PC-9 (cell line): ENCODE measurements around the gene APIP. TPM values are rescaled to one million over a fixed set of nuclear protein-coding genes. Genes with fewer than 3 reads are reported as not detected.

Experiments used
- BruUV-seq: library from RNA; stranded (reverse); fragments of 400-500 nt; replicated peaks from 2 replicates; lab custom pipeline; 2021; lab: Mats Ljungman, UMichigan
- CTCF ChIA-PET: fragments of 300-600 bp; sonication (Branson Sonifier 250); formaldehyde crosslinking; loops from one replicate; lab custom pipeline; 2022; ENCODE audit warnings: antibody characterized with exemption; lab: Charles Lee
- POLR2A ChIA-PET: fragments of 300-600 bp; sonication (Branson Sonifier 250); formaldehyde crosslinking; loops from one replicate; lab custom pipeline; 2022; ENCODE audit warnings: antibody characterized with exemption; ENCODE audit not compliant: unreplicated experiment; lab: Charles Lee
- DNase-seq, 2 experiments: peaks; one replicate each; pipeline versions ENCODE4 v3.0.0 to v3.0.0-alpha.2; 2015 to 2022; ENCODE audit warnings: mixed read lengths in 1 of 2
- H2AFZ ChIP-seq: fragments of 200-600 bp; sonication (generic); 2 replicates; pipeline ENCODE4 v1.8.1; 2017; ENCODE audit warnings: antibody characterized with exemption
- H3F3A ChIP-seq: fragments of 200-600 bp; sonication (generic); 2 replicates; pipeline ENCODE4 v1.8.1; 2017; ENCODE audit warnings: antibody characterized with exemption, mild to moderate bottlenecking, low read depth; ENCODE audit not compliant: insufficient read depth
- H3K27ac ChIP-seq: fragments of 200-600 bp; sonication (generic); 2 replicates; pipeline ENCODE4 v1.6.1; 2016; ENCODE audit warnings: mixed run types
- H3K27me3 ChIP-seq: fragments of 200-600 bp; sonication (generic); 2 replicates; pipeline ENCODE4 v1.6.1; 2016; ENCODE audit warnings: low read depth, mixed run types; ENCODE audit not compliant: insufficient read depth
- H3K36me3 ChIP-seq: fragments of 200-600 bp; sonication (generic); 2 replicates; pipeline ENCODE4 v1.6.1; 2016; ENCODE audit warnings: low read depth, mixed run types
- H3K4me1 ChIP-seq: fragments of 200-600 bp; sonication (generic); replicated peaks from 2 replicates; pipeline ENCODE4 v1.6.1; 2016; ENCODE audit warnings: mixed run types; ENCODE audit not compliant: insufficient read depth
- H3K4me2 ChIP-seq: fragments of 200-600 bp; sonication (generic); 2 replicates; pipeline ENCODE4 v1.6.1; 2017; ENCODE audit warnings: mixed run types
- H3K4me3 ChIP-seq: fragments of 200-600 bp; sonication (generic); 2 replicates; pipeline ENCODE4 v1.6.1; 2016; ENCODE audit warnings: mixed run types
- H3K79me2 ChIP-seq: fragments of 200-600 bp; sonication (generic); 2 replicates; pipeline ENCODE4 v1.6.1; 2017; ENCODE audit warnings: low read depth, mixed run types
- H3K9me2 ChIP-seq: fragments of 200-600 bp; sonication (generic); 2 replicates; pipeline ENCODE4 v1.8.1; 2017; ENCODE audit warnings: mild to moderate bottlenecking; ENCODE audit not compliant: insufficient read depth
- H3K9me3 ChIP-seq: fragments of 200-600 bp; sonication (generic); 2 replicates; pipeline ENCODE4 v1.8.1; 2016; ENCODE audit warnings: low read depth; ENCODE audit not compliant: insufficient read depth
- H4K20me1 ChIP-seq: fragments of 200-600 bp; sonication (generic); 2 replicates; pipeline ENCODE4 v1.8.1; 2017; ENCODE audit not compliant: insufficient read depth
- CTCF ChIP-seq: fragments of 200-600 bp; sonication (generic); conservative IDR thresholded peaks from 2 replicates; pipeline ENCODE4 v1.6.1; 2017; ENCODE audit warnings: mixed run types, antibody characterized with exemption, mild to moderate bottlenecking, moderate library complexity
- EZH2 ChIP-seq: fragments of 200-600 bp; sonication (generic); IDR thresholded peaks from 2 replicates; pipeline ENCODE4 v1.8.0; 2017; ENCODE audit warnings: antibody characterized with exemption, low read depth
- intact Hi-C: fragments of 100-400 bp; cut with micrococcal nuclease; formaldehyde crosslinking; loops from one replicate; pipeline ENCODE4 v1.10.0; 2022; ENCODE audit not compliant: unreplicated experiment
- total RNA-seq: library from RNA; stranded (reverse); gene quantifications from 2 replicates; pipeline ENCODE4 v1.2.3, GENCODE V29; 2021

Gene APIP
- total RNA-seq, 1 experiment from 2014 or later, result 41.0 TPM

GRCh38 chr11:34963351-34963750 is 47.2 kb upstream of the APIP start:
- Histone ChIP-seq H3K4me1 (no peaks in the 10 kb centered on the region), H3K4me2 (no peak overlapping the region), H3K36me3 (peaks cover 51% of the 10 kb centered on the region), H3K79me2 (no peaks in the 10 kb centered on the region), H3K9me2 (no peaks in the 10 kb centered on the region), H3K27me3 (no peaks in the 10 kb centered on the region), H3K4me3 (no peak overlapping the region), H2AFZ (no peak overlapping the region), H3F3A (peaks cover 4% of the 10 kb centered on the region; the same call in 1 of the 2 replicates), H3K9me3 (no peaks in the 10 kb centered on the region), H3K27ac (no peak overlapping the region), H4K20me1 (no peaks in the 10 kb centered on the region)
- intact Hi-C loops, result no loop called here
- TF ChIP-seq EZH2, result no peak
- TF ChIP-seq CTCF, result no peak
- BruUV-seq, result no TSS peak
- ChIA-PET CTCF (no interaction called here), POLR2A (interaction anchor here (0.6 kb wide), 1 partner anchor 12 kb away, joined by 8 read pairs; no protein-coding TSS in a partner anchor)
- no peak for DNase-seq

GRCh38 chr11:34962034-34962433 is 45.9 kb upstream of the APIP start:
- TF ChIP-seq CTCF (no peak), EZH2 (no peak)
- no peak overlapping the region for H3K4me2 ChIP-seq
- ChIA-PET POLR2A (interaction anchor here (0.6 to 0.9 kb wide), 2 partner anchors 334 to 501 kb away, joined by 3 to 5 read pairs; no protein-coding TSS in a partner anchor), CTCF (no interaction called here)
- no peak overlapping the region for H2AFZ ChIP-seq
- no peak for DNase-seq
- H3K4me1 ChIP-seq, result no peaks in the 10 kb centered on the region
- no TSS peak for BruUV-seq
- no peaks in the 10 kb centered on the region for H3K79me2 ChIP-seq
- no peaks in the 10 kb centered on the region for H4K20me1 ChIP-seq
- H3K27ac ChIP-seq, result no peak overlapping the region
- H3K27me3 ChIP-seq, result no peaks in the 10 kb centered on the region
- peaks cover 51% of the 10 kb centered on the region for H3K36me3 ChIP-seq
- H3K9me2 ChIP-seq, result no peaks in the 10 kb centered on the region
- no peak overlapping the region for H3K4me3 ChIP-seq
- no peaks in the 10 kb centered on the region for H3K9me3 ChIP-seq
- intact Hi-C loops, result no loop called here
- peaks cover 4% of the 10 kb centered on the region; the same call in 1 of the 2 replicates for H3F3A ChIP-seq

- TF ChIP-seq CTCF (no peak), EZH2 (no peak)
- H3K27me3 ChIP-seq, result no peaks in the 10 kb centered on the region
- intact Hi-C loops, result no loop called here
- no peak overlapping the region for H3K27ac ChIP-seq
- H3K9me3 ChIP-seq, result no peaks in the 10 kb centered on the region
- H2AFZ ChIP-seq, result no peak overlapping the region
- no peaks in the 10 kb centered on the region for H4K20me1 ChIP-seq
- peaks cover 53% of the 10 kb centered on the region for H3K36me3 ChIP-seq
- peaks cover 4% of the 10 kb centered on the region; the same call in 1 of the 2 replicates for H3F3A ChIP-seq
- CTCF ChIA-PET, result no interaction called here
- no TSS peak for BruUV-seq
- H3K4me2 ChIP-seq, result no peak overlapping the region
- no peak for DNase-seq
- no peak overlapping the region for H3K4me3 ChIP-seq
- H3K79me2 ChIP-seq, result no peaks in the 10 kb centered on the region
- no peaks in the 10 kb centered on the region for H3K4me1 ChIP-seq
- no peaks in the 10 kb centered on the region for H3K9me2 ChIP-seq
- POLR2A ChIA-PET, result interaction anchor here (0.6 kb wide), 1 partner anchor 27 kb away, joined by 8 read pairs; no protein-coding TSS in a partner anchor
Measured at GRCh38 chr11:34960277-34960676, 44.1 kb upstream of the APIP start.
